ENCODE data around the gene PHACTR1. TPM values are rescaled to one million over a fixed set of nuclear protein-coding genes. Genes with fewer than 3 reads are reported as not detected.

PHACTR1 gene
- total and polyA plus RNA-seq, 9 of the 15 experiments (the other 6 are each of a cell fraction or from before 2014, with no cell fraction given) = 11.5 to 32.6 (median 22.0) TPM

- TF ChIP-seq ZBTB7A (IDR thresholded peaks at IDR 0.05; ENCODE audit: borderline replicate concordance, control insufficient read depth, low read depth, low read length) (peak; percentile 80; the same call in 1 of the 2 replicates), ZNF407 (IDR thresholded peaks at IDR 0.05; ENCODE audit: low read depth) (no peak), USF1 (CRISPR knock-in tag; IDR thresholded peaks at IDR 0.05) (no peak; the same call in 1 of the 2 replicates), FOXA3 (CRISPR knock-in tag; conservative IDR thresholded peaks at IDR 0.05 in 1 of 2, IDR thresholded peaks at IDR 0.05 in 1 of 2) (0 out of 4 replicates have a peak, but pooled peaks of 1 of the 2 experiments have one; percentile 24), HDGF (IDR thresholded peaks at IDR 0.05) (peak; percentile 67; the same call in 1 of the 2 replicates), CREB1 (IDR thresholded peaks at IDR 0.05) (no peak), CREB1 (CRISPR knock-in tag; IDR thresholded peaks at IDR 0.05) (peak; percentile 40; the same call in 1 of the 2 replicates), MITF (IDR thresholded peaks at IDR 0.05) (peak; percentile 61; the same call in 1 of the 2 replicates), ZNF75A (CRISPR knock-in tag; IDR thresholded peaks at IDR 0.05) (no peak), HDAC1 (IDR thresholded peaks at IDR 0.05) (0 out of 4 replicates have a peak, but pooled peaks of 1 of the 2 experiments have one; percentile 65)
Measured at GRCh38 chr6:13272131-13273046, 555.8 kb downstream of the PHACTR1 start (continued).
